OCI-LY1 (cell line): ENCODE results near the gene FAM149A.

ENCODE experiments used
- EZH2 ChIP-seq: fragments of 200-600 bp; sonication (generic), shearing (Covaris generic); IDR thresholded peaks from 2 replicates; pipeline ENCODE4 v1.8.0; 2017; ENCODE audit warnings: borderline replicate concordance, mixed run types, mild to moderate bottlenecking, antibody characterized with exemption, low read length, moderate library complexity, mixed read lengths
- TF ChIP-seq, protein P1 (sequence below): fragments of 200-600 bp; sonication (generic), shearing (Covaris generic); IDR thresholded peaks from 2 replicates; pipeline ENCODE4 v1.5.1; 2017; ENCODE audit warnings: mild to moderate bottlenecking, antibody characterized with exemption, low read length, moderate library complexity, mixed read lengths

DNA sequence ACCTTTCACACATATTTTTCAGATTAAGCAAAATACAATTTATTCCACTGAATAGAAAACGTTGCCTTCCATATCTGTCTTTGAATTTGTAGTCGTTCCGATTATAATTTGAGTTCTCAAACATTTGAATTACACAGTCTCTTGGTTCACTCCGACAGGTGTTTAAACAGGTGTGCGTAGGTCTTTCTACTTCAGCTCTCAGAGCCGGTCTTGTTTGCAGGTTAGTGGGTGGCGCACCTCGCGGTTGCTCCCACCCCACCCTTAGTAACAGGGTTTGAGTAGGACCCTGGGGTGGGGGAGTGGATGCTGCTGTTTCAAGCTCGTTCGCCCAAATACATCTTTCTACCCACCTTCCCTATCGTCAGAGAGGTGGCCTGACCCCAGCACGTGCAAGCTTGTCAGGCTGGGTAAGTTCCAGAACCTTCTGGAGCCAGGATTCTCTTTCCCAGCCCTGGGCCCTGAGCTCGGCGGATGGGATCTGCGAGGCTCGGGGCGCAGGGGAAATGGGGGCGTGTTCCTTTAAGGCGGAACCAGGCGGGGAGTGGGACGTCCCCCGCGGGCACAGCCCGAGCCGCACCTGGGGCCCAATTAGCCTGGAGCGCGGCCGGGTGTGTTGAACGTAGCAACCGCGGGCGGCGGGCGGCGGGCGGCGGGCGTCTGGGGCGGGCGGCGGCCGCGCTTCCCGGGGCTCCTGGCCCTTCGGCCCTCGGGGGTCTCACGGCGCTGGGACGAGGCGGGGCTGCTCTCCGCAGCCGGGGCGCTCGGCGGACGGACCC, at the start of gene FAM149A:
- no peak for TF ChIP-seq EZH2
- TF ChIP-seq, protein P1, sequence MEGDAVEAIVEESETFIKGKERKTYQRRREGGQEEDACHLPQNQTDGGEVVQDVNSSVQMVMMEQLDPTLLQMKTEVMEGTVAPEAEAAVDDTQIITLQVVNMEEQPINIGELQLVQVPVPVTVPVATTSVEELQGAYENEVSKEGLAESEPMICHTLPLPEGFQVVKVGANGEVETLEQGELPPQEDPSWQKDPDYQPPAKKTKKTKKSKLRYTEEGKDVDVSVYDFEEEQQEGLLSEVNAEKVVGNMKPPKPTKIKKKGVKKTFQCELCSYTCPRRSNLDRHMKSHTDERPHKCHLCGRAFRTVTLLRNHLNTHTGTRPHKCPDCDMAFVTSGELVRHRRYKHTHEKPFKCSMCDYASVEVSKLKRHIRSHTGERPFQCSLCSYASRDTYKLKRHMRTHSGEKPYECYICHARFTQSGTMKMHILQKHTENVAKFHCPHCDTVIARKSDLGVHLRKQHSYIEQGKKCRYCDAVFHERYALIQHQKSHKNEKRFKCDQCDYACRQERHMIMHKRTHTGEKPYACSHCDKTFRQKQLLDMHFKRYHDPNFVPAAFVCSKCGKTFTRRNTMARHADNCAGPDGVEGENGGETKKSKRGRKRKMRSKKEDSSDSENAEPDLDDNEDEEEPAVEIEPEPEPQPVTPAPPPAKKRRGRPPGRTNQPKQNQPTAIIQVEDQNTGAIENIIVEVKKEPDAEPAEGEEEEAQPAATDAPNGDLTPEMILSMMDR = no peak
